Epithelial cell of proximal tubule (primary cell): ENCODE measurements around the gene RAB10. TPM values are rescaled to one million over a fixed set of nuclear protein-coding genes. Genes with fewer than 3 reads are reported as not detected.
A peak's percentile ranks its signal among the peaks of the same experiment; 100 is the strongest.

Experiments used
- DNase-seq: peaks from one replicate; pipeline ENCODE4 v3.0.0-alpha.2; 2011; ENCODE audit warnings: low read depth
- H3K4me3 ChIP-seq: 2 replicates; pipeline ENCODE4 v1.5.1; 2011; ENCODE audit warnings: low read depth, mild to moderate bottlenecking, low read length
- total RNA-seq: library from RNA; depleted of rRNA; stranded (reverse); fragments of >200 nt; gene quantifications from 2 replicates; pipeline ENCODE4 v1.2.3, GENCODE V29; 2015
- TF ChIP-seq, protein P1 (sequence below): conservative IDR thresholded peaks from 2 replicates; pipeline ENCODE4 v1.5.1; 2012; ENCODE audit warnings: low read depth, mild to moderate bottlenecking, low read length

The RAB10 gene
- total RNA-seq, 1 donor from 2014 or later: 154 TPM

GRCh38 chr2:26064846-26065245 lies 31.0 kb downstream of the RAB10 start:
- no peak overlapping the region for H3K4me3 ChIP-seq
- DNase-seq: no peak
- TF ChIP-seq, protein P1, sequence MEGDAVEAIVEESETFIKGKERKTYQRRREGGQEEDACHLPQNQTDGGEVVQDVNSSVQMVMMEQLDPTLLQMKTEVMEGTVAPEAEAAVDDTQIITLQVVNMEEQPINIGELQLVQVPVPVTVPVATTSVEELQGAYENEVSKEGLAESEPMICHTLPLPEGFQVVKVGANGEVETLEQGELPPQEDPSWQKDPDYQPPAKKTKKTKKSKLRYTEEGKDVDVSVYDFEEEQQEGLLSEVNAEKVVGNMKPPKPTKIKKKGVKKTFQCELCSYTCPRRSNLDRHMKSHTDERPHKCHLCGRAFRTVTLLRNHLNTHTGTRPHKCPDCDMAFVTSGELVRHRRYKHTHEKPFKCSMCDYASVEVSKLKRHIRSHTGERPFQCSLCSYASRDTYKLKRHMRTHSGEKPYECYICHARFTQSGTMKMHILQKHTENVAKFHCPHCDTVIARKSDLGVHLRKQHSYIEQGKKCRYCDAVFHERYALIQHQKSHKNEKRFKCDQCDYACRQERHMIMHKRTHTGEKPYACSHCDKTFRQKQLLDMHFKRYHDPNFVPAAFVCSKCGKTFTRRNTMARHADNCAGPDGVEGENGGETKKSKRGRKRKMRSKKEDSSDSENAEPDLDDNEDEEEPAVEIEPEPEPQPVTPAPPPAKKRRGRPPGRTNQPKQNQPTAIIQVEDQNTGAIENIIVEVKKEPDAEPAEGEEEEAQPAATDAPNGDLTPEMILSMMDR: no peak

DNA sequence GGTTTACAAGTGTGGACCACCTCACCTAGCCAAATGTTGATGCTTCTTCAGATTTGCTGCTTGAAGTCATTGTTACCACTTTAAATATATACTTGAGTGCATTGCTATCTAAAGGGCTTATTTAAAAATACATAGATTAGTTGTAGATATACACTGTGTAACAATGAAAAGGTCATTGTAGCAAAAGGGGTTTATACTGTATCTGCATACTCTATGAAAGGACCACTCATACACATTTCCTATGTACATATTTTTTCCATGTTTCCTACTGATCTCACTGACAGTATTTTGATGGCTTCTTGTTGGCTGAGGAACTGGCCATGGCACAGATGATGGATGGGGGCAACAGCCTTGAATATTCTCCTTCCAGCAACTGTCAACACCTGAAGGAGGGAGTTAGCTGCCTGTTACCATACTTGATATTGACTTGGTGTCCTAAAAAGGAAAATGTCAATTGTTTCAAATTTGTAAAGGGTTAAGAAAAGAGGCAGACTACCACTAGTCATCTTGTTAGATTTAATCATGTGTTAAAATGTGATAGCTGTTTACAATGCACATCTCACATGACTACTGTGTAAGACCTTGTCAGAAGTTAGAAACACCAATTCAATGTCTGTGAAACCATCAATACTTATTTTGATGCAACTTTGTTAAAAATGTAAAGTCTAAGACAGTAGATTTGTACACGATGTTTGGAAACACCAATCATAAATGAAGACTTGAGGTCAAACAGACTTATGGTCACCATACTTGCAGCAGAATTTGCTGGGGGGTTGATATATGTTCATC lies 33.5 kb downstream of the RAB10 start:
- DNase-seq: no peak
- H3K4me3 ChIP-seq: no peak overlapping the region
- TF ChIP-seq, protein P1: no peak

DNA sequence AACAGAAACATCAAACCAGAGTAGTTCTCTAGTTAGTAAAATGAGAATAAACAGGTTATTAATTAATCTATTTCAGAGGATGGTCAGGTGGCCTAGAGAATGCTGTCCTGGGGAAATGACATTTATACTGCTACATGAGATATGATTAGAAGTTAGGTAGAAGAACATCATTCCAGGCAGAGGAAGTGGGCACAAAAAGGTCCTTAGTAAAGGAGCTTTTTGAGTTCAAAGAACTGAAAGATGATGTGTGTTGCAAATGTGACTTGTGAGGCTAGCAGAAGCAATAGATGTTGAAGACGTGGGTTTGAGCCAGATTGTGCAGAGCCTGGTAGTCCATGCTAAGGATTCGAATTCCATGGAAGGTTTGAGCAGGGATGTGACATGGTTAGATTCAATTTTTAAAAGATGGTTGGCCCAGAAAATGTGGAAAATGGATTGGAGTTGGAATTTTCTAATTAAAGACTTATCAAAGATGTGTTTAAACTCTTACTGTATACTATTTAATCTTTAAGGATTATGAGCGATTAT lies 34.2 kb downstream of the RAB10 start:
- no peak for DNase-seq
- no peak overlapping the region for H3K4me3 ChIP-seq
- TF ChIP-seq, protein P1: no peak

DNA sequence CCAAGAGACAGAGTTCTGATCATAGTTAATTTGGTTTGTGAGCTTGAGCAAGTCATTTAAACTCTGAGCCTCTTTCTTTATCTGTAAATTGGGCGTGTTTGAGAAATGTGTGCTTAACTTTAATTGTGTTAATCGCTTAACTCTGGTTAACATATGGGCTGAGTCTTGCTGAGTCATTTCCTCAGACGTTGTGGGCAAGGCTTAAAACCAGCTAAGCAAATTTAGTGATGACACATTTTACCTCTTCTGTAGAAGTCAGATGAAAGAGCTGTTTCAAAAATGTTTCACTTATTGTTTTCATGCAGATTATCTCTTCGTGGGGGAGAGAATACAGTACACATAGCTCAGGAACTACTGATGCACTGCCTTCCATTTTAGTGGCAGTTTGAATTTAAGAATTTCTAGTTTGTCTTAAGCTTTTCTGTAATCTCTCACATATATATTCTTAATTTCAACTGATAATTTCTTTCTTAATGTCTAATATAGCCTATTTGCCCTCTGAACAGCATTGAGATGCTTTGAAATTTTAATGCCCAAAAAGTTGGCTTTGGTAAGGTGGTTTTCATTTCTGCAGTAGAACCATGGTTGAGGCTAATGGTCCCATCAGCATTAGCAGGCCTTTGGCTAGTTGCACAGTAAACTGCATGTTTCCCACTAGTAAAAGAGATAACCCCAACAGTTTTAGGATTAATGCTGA lies 34.9 kb downstream of the RAB10 start:
- TF ChIP-seq, protein P1: no peak
- DNase-seq: peak; percentile 52
- no peak overlapping the region for H3K4me3 ChIP-seq

GRCh38 chr2:26070730-26071129 lies 36.8 kb downstream of the RAB10 start:
- TF ChIP-seq, protein P1: no peak
- no peak overlapping the region for H3K4me3 ChIP-seq
- DNase-seq: no peak

DNA sequence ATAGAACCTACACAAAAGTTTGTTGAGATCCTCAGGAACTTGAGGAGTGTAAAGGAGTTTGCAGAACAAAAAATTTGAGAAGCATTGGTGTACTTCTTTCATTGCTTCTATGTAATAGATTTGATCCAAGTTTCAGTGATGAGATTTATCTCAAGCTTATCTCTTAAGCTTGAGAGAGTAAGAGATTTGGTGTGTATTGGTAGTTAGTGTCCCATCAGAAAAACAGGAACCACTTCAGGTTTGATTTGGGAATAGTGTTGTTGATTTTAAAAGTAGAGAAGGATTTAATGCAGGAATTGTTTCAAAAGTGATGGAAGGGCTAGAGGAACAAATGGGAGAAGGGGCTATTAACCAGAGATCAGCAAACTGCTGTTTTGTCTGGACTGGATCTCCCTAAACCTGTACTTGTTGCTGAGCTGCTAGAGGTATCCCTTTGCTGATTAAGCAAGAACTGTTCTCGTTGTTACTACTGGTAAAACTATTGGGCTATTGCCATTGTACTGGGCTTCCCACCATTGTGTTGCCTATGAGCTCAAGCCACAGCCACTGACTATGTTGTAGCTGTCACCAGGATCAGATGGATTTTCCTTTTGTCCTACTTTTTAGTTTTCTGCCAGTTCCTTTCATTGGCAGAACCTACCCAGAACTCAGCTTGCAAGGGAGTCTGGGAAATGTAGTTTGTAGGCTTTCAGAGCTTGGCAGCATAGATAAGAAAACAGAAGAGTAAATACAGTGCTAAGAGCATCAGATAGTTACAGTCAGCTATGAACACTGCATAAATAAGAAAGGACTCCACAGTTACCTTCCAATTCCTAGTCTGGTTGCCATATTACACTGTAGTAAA lies 39.3 kb downstream of the RAB10 start:
- H3K4me3 ChIP-seq: no peak overlapping the region
- no peak for DNase-seq
- TF ChIP-seq, protein P1: no peak
